Measurements from ENCODE around the gene SCLT1.

DNA sequence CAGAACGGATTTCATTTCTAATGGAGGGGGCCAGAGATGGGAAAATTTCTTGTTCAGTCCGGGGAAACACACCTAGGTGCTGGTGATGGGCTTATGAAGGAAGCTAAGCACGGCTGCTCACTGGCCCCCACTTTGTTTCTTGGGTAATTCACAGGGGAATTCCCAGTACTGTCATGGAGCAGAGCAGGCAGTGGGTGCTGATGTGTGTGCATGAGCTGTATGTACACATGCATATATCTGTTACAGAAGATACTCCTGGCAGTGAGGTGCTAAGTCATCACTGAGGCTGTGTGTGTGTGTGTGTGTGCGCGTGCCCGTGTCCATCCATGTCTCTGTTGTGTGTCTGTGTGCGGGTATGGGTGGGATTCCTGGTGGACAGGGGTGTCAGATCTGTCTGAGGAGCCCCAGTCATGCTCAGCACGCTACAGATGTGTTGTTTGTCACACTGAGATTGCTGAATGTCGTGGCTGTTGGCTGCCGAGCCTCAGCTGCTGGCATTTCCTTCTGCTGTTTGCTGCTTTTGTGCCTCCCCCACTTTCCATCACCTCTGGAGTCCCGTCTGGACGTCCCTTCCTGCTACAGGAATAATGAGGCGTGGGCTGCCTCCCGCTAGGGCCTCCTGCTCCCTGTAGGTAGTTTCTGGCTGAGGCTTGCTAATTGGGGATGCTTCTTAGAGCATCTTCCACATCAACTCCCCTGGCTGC is 230.6 kb downstream of the SCLT1 start:
- no peak for TF ChIP-seq CTCF (IDR thresholded peaks at IDR 0.05)
- no peak for TF ChIP-seq POLR2AphosphoS5 (IDR thresholded peaks at IDR 0.05)
- TF ChIP-seq EP300 (IDR thresholded peaks at IDR 0.05): no peak

Data from gastroesophageal sphincter (tissue), 3 donors.